ENCODE data around the gene NEK1. TPM values are rescaled to one million over a fixed set of nuclear protein-coding genes. Genes with fewer than 3 reads are reported as not detected.

NEK1 gene
- total and polyA plus RNA-seq, 2 experiments from 2014 or later: 9.3 to 19.5 TPM

DNA sequence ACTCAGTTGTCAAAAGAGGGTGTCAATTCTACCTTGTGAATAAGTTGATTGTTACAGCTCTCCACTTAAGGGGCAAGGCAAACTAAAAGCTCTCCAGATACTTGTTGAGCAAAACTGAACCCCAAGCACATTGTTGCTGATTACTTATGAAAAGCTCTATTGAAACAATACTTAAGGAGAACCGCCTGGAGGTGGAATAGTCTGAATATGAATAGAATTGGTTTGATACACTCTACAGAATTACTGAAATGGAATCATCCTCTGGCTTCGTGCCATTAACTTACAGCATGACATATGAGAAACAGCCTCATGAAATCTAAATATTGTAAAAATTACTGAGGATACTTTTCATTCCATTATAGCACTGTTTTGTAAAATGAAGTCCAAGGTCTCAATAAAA is 214.6 kb downstream of the NEK1 start:
- no peak overlapping the region for H3K27ac Mint-ChIP-seq
- Histone ChIP-seq H3K4me2 (no peak overlapping the region), H3K4me1 (ENCODE audit: insufficient read depth) (no peaks in the 10 kb centered on the region), H3K36me3 (ENCODE audit: insufficient read depth) (no peaks in the 10 kb centered on the region), H3K27me3 (ENCODE audit: insufficient read depth) (no peaks in the 10 kb centered on the region), H2AFZ (no peak overlapping the region), H3K79me2 (replicated peaks; ENCODE audit: insufficient read depth) (no peaks in the 10 kb centered on the region), H3K4me3 (no peak overlapping the region), H4K20me1 (replicated peaks; ENCODE audit: insufficient read depth) (no peaks in the 10 kb centered on the region), H3K27ac (ENCODE audit: low read depth) (no peak overlapping the region), H3F3A (replicated peaks; ENCODE audit: low read depth) (no peaks in the 10 kb centered on the region), H3K9me2 (ENCODE audit: insufficient read depth) (no peaks in the 10 kb centered on the region)
- TF ChIP-seq POLR2AphosphoS5 (IDR thresholded peaks at IDR 0.05; ENCODE audit: low read depth): no peak
- no peak for TF ChIP-seq JUNB (IDR thresholded peaks at IDR 0.05; ENCODE audit: unreplicated experiment)
- TF ChIP-seq, protein P1, sequence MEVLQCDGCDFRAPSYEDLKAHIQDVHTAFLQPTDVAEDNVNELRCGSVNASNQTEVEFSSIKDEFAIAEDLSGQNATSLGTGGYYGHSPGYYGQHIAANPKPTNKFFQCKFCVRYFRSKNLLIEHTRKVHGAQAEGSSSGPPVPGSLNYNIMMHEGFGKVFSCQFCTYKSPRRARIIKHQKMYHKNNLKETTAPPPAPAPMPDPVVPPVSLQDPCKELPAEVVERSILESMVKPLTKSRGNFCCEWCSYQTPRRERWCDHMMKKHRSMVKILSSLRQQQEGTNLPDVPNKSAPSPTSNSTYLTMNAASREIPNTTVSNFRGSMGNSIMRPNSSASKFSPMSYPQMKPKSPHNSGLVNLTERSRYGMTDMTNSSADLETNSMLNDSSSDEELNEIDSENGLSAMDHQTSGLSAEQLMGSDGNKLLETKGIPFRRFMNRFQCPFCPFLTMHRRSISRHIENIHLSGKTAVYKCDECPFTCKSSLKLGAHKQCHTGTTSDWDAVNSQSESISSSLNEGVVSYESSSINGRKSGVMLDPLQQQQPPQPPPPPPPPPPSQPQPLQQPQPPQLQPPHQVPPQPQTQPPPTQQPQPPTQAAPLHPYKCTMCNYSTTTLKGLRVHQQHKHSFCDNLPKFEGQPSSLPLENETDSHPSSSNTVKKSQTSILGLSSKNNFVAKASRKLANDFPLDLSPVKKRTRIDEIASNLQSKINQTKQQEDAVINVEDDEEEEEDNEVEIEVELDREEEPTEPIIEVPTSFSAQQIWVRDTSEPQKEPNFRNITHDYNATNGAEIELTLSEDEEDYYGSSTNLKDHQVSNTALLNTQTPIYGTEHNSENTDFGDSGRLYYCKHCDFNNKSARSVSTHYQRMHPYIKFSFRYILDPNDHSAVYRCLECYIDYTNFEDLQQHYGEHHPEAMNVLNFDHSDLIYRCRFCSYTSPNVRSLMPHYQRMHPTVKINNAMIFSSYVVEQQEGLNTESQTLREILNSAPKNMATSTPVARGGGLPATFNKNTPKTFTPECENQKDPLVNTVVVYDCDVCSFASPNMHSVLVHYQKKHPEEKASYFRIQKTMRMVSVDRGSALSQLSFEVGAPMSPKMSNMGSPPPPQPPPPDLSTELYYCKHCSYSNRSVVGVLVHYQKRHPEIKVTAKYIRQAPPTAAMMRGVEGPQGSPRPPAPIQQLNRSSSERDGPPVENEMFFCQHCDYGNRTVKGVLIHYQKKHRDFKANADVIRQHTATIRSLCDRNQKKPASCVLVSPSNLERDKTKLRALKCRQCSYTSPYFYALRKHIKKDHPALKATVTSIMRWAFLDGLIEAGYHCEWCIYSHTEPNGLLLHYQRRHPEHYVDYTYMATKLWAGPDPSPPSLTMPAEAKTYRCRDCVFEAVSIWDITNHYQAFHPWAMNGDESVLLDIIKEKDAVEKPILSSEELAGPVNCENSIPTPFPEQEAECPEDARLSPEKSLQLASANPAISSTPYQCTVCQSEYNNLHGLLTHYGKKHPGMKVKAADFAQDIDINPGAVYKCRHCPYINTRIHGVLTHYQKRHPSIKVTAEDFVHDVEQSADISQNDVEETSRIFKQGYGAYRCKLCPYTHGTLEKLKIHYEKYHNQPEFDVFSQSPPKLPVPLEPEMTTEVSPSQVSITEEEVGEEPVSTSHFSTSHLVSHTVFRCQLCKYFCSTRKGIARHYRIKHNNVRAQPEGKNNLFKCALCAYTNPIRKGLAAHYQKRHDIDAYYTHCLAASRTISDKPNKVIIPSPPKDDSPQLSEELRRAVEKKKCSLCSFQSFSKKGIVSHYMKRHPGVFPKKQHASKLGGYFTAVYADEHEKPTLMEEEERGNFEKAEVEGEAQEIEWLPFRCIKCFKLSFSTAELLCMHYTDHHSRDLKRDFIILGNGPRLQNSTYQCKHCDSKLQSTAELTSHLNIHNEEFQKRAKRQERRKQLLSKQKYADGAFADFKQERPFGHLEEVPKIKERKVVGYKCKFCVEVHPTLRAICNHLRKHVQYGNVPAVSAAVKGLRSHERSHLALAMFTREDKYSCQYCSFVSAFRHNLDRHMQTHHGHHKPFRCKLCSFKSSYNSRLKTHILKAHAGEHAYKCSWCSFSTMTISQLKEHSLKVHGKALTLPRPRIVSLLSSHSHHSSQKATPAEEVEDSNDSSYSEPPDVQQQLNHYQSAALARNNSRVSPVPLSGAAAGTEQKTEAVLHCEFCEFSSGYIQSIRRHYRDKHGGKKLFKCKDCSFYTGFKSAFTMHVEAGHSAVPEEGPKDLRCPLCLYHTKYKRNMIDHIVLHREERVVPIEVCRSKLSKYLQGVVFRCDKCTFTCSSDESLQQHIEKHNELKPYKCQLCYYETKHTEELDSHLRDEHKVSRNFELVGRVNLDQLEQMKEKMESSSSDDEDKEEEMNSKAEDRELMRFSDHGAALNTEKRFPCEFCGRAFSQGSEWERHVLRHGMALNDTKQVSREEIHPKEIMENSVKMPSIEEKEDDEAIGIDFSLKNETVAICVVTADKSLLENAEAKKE (CRISPR knock-in tag; IDR thresholded peaks at IDR 0.05): no peak
- TF ChIP-seq, protein P2, sequence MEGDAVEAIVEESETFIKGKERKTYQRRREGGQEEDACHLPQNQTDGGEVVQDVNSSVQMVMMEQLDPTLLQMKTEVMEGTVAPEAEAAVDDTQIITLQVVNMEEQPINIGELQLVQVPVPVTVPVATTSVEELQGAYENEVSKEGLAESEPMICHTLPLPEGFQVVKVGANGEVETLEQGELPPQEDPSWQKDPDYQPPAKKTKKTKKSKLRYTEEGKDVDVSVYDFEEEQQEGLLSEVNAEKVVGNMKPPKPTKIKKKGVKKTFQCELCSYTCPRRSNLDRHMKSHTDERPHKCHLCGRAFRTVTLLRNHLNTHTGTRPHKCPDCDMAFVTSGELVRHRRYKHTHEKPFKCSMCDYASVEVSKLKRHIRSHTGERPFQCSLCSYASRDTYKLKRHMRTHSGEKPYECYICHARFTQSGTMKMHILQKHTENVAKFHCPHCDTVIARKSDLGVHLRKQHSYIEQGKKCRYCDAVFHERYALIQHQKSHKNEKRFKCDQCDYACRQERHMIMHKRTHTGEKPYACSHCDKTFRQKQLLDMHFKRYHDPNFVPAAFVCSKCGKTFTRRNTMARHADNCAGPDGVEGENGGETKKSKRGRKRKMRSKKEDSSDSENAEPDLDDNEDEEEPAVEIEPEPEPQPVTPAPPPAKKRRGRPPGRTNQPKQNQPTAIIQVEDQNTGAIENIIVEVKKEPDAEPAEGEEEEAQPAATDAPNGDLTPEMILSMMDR (conservative IDR thresholded peaks at IDR 0.05; ENCODE audit: low read depth in 2 of 2): no peak
- TF ChIP-seq, protein P3, sequence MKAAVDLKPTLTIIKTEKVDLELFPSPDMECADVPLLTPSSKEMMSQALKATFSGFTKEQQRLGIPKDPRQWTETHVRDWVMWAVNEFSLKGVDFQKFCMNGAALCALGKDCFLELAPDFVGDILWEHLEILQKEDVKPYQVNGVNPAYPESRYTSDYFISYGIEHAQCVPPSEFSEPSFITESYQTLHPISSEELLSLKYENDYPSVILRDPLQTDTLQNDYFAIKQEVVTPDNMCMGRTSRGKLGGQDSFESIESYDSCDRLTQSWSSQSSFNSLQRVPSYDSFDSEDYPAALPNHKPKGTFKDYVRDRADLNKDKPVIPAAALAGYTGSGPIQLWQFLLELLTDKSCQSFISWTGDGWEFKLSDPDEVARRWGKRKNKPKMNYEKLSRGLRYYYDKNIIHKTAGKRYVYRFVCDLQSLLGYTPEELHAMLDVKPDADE (IDR thresholded peaks at IDR 0.05): no peak
- no peak for TF ChIP-seq STAT1 (IDR thresholded peaks at IDR 0.05; ENCODE audit: unreplicated experiment)
- no peak for TF ChIP-seq EZH2 (IDR thresholded peaks at IDR 0.05; ENCODE audit: low read depth, unreplicated experiment)
- no peak for TF ChIP-seq ZNF114 (CRISPR knock-in tag; IDR thresholded peaks at IDR 0.05)
- no peak for TF ChIP-seq ZNF331 (CRISPR knock-in tag; IDR thresholded peaks at IDR 0.05; ENCODE audit: low read depth)
- DNase-seq (ENCODE audit: low spot score): no peak
- H3K4me1 Mint-ChIP-seq: no peaks in the 10 kb centered on the region
- ATAC-seq: no peak
- no peaks in the 10 kb centered on the region; the same call in 2 of the 3 replicates for H3K36me3 Mint-ChIP-seq (ENCODE audit: low read depth)
- no peak overlapping the region for H3K4me3 Mint-ChIP-seq
- no peaks in the 10 kb centered on the region for H3K27me3 Mint-ChIP-seq (ENCODE audit: insufficient read depth, low read depth, poor library complexity)
- no peaks in the 10 kb centered on the region for H3K9me3 Mint-ChIP-seq
